ENCODE results near the gene DAPK2. TPM values are rescaled to one million over a fixed set of nuclear protein-coding genes. Genes with fewer than 3 reads are reported as not detected.

The DAPK2 gene
- total and polyA plus RNA-seq, 8 donors, result 18.3 to 59.3 (median 24.2) TPM

- intact Hi-C loops (cut with DNase I), result no loop called here
- ATAC-seq, result no peak
- H3K27me3 ChIP-seq, result no peaks in the 10 kb centered on the region
- no peaks in the 10 kb centered on the region for H3K9me3 ChIP-seq
- H3K4me1 ChIP-seq, result peaks cover 23 to 62% of the 10 kb centered on the region in 2 donors
- H3K4me3 ChIP-seq, result no peak overlapping the region
- no peaks in the 10 kb centered on the region for H3K36me3 ChIP-seq
- H3K27ac ChIP-seq, result peak overlapping the region in 1 of 2 donors; percentile 82
- TF ChIP-seq, protein P1, sequence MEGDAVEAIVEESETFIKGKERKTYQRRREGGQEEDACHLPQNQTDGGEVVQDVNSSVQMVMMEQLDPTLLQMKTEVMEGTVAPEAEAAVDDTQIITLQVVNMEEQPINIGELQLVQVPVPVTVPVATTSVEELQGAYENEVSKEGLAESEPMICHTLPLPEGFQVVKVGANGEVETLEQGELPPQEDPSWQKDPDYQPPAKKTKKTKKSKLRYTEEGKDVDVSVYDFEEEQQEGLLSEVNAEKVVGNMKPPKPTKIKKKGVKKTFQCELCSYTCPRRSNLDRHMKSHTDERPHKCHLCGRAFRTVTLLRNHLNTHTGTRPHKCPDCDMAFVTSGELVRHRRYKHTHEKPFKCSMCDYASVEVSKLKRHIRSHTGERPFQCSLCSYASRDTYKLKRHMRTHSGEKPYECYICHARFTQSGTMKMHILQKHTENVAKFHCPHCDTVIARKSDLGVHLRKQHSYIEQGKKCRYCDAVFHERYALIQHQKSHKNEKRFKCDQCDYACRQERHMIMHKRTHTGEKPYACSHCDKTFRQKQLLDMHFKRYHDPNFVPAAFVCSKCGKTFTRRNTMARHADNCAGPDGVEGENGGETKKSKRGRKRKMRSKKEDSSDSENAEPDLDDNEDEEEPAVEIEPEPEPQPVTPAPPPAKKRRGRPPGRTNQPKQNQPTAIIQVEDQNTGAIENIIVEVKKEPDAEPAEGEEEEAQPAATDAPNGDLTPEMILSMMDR (IDR thresholded peaks at IDR 0.05), result no peak
- no peak for DNase-seq
Measured at GRCh38 chr15:64000183-64000951, 45.9 kb downstream of the DAPK2 start.

GRCh38 chr15:63999177-63999576 is 47.1 kb downstream of the DAPK2 start:
- TF ChIP-seq, protein P1 (IDR thresholded peaks at IDR 0.05), result no peak
- ATAC-seq (peak; percentile 7), DNase-seq (no peak)
- intact Hi-C loops (cut with DNase I), result no loop called here
- Histone ChIP-seq H3K27me3 (no peaks in the 10 kb centered on the region), H3K27ac (peak overlapping the region in 1 of 2 donors; percentile 29), H3K4me3 (no peak overlapping the region), H3K36me3 (no peaks in the 10 kb centered on the region), H3K9me3 (no peaks in the 10 kb centered on the region), H3K4me1 (peaks cover 18 to 53% of the 10 kb centered on the region in 2 donors)

GRCh38 chr15:63998489-63998888 is 47.8 kb downstream of the DAPK2 start:
- peak; percentile 20 for ATAC-seq
- TF ChIP-seq, protein P1 (IDR thresholded peaks at IDR 0.05), result no peak

DNA sequence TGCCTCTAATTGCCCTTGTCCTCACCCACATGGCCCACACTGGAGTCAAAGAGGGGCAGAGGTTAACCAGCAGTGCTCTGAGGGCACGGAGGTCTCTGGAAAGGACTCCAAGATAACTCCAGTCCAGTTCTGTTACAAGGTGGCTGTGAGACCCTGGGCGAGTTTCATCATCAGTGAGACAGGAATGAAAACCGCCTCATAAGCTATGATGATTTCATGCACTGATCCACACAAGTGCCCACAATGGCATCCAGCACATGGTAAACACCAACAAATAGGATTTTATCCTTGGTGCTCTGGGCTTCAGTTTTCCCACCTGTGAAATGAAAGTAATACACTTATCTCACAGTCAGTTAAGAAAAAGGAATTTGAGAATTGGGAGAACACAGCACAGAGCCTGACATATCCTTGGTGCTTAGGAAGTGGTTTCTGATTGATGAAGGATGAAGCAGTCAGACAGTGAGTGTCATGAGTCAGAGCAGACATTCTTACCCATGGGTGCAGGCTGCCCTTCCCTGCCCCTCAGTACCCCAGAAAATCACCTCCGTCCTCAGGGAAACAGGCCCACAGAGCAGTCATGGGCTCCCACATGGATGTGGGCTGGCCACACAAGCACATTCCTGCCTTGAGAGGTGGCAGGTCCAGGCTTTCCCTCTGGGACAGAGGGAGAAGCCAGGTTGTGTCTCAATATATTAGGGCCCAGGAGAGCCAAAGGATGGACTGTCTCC is 48.4 kb downstream of the DAPK2 start:
- Histone ChIP-seq H3K4me3 (no peak overlapping the region), H3K36me3 (no peaks in the 10 kb centered on the region), H3K4me1 (peaks cover 18 to 41% of the 10 kb centered on the region in 2 donors), H3K27me3 (no peaks in the 10 kb centered on the region), H3K9me3 (no peaks in the 10 kb centered on the region), H3K27ac (peak overlapping the region in 1 of 2 donors; percentile 29)
- peak; percentile 5 for ATAC-seq
- no peak for DNase-seq
- TF ChIP-seq, protein P1 (IDR thresholded peaks at IDR 0.05), result no peak
- intact Hi-C loops (cut with DNase I), result no loop called here

More at GRCh38 chr15:63998489-63998888, 47.8 kb downstream of the DAPK2 start:
- peak overlapping the region in 1 of 2 donors; percentile 29 for H3K27ac ChIP-seq
- H3K36me3 ChIP-seq, result no peaks in the 10 kb centered on the region
- no peaks in the 10 kb centered on the region for H3K27me3 ChIP-seq
- H3K9me3 ChIP-seq, result no peaks in the 10 kb centered on the region
- intact Hi-C loops (cut with DNase I), result no loop called here
- H3K4me1 ChIP-seq, result peaks cover 18 to 47% of the 10 kb centered on the region in 2 donors
- no peak for DNase-seq
- no peak overlapping the region for H3K4me3 ChIP-seq

GRCh38 chr15:63996794-63997357 is 49.4 kb downstream of the DAPK2 start:
- TF ChIP-seq, protein P1 (IDR thresholded peaks at IDR 0.05), result no peak
- intact Hi-C loops (cut with DNase I), result no loop called here
- Histone ChIP-seq H3K27ac (no peak overlapping the region), H3K27me3 (no peaks in the 10 kb centered on the region), H3K36me3 (no peaks in the 10 kb centered on the region), H3K9me3 (no peaks in the 10 kb centered on the region), H3K4me3 (no peak overlapping the region), H3K4me1 (peaks cover 13 to 50% of the 10 kb centered on the region in 2 donors)
- DNase-seq (no peak), ATAC-seq (no peak)
